Uterus (tissue), 4 donors: ENCODE results near the gene HSD17B8. TPM values are rescaled to one million over a fixed set of nuclear protein-coding genes. Genes with fewer than 3 reads are reported as not detected.

ENCODE experiments used
- DNase-seq, 2 donors: peaks; one replicate each; pipeline ENCODE4 v3.0.0-alpha.2; 2019 to 2020
- H3K27ac ChIP-seq, 2 donors: fragments of 200-600 bp; sonication (generic); 1 replicate in 1 of 2; 2 replicates in 1 of 2; pipeline ENCODE4 v1.5.1; 2016 to 2018
- H3K27me3 ChIP-seq, 2 donors: fragments of 200-600 bp; sonication (generic); one replicate each; pipeline ENCODE4 v1.5.1; 2018 to 2019; ENCODE audit warnings: control low read depth in 1 of 2
- H3K36me3 ChIP-seq, 2 donors: fragments of 200-600 bp; sonication (generic); one replicate each; pipeline ENCODE4 v1.5.1; 2019; ENCODE audit warnings: control low read depth in 1 of 2
- H3K4me1 ChIP-seq, 2 donors: fragments of 200-600 bp; sonication (generic); one replicate each; pipeline ENCODE4 v1.5.1; 2018 to 2019; ENCODE audit warnings: control low read depth in 1 of 2
- H3K4me3 ChIP-seq, 2 donors: fragments of 200-600 bp; sonication (generic); 1 replicate in 1 of 2; 2 replicates in 1 of 2; pipeline ENCODE4 v1.5.1; 2018 to 2019; ENCODE audit warnings: mild to moderate bottlenecking in 1 of 2
- H3K9me3 ChIP-seq, 2 donors: fragments of 200-600 bp; sonication (generic); one replicate each; pipeline ENCODE4 v1.5.1; 2019; ENCODE audit warnings: control low read depth in 1 of 2
- CTCF ChIP-seq, 4 experiments: fragments of 200-600 bp in 2 of 4; fragments of 450-650 bp in 2 of 4; sonication (generic) in 2 of 4; IDR thresholded peaks; one replicate each; pipeline ENCODE4 v1.5.1; 2016 to 2019; ENCODE audit warnings: antibody characterized with exemption in 4 of 4, mild to moderate bottlenecking in 2 of 4, moderate library complexity in 1 of 4
- POLR2A ChIP-seq, 2 donors: fragments of 450-650 bp; IDR thresholded peaks; one replicate each; pipeline ENCODE4 v1.6.1; 2016; ENCODE audit warnings: antibody characterized with exemption in 2 of 2, mild to moderate bottlenecking in 1 of 2, moderate library complexity in 1 of 2
- intact Hi-C: fragments of 100-400 bp; cut with DNase I; formaldehyde crosslinking; loops from one replicate; pipeline ENCODE4 v1.15.1; 2023; ENCODE audit warnings: low total_unique reads
- total RNA-seq, 4 donors: library from RNA; depleted of rRNA in 3 of 4; stranded (reverse); fragments of >200 nt in 3 of 4; gene quantifications; one replicate each; pipeline versions ENCODE4 v1.1.0 to v1.2.4, GENCODE V29; 2014 to 2023
- donor health status: DM: yes; HTN: yes; CAD: no.

HSD17B8 gene
- total RNA-seq, 4 donors from 2014 or later = 2.6 to 11.3 (median 5.8) TPM; not detected in 1

DNA sequence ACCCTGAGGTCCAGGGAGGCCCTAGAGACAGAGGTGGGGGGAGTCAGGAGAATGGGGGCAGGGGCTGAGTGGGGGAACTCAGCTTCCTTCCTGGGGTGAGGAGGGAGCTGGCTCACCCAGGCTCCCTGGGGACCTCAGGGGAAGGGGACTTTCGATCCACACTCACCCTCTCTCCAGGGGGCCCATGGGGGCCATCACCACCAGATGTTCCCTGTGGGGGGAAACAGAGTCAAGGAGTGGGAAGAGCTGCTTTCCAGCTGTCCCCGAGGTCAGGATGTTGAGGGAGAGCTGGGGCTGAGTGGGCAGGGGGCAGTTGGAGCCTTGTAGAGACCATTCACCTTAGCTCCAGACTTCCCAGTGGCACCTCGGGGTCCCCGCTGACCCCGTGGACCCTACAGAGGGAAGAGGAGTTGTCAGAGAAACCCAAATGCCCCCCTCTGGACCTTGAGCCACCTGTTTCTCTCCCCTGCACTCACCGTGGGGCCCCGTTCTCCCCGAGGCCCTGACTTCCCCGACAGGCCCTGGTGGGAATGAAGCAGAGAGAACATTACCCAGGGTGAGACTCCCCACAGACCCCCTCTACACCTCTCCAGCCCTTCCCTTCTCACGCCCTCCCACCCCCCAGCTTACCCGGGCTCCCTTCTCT is 30.8 kb upstream of the HSD17B8 start:
- Histone ChIP-seq H3K27me3 (no peaks in the 10 kb centered on the region), H3K27ac (no peak overlapping the region), H3K4me3 (no peak overlapping the region), H3K4me1 (no peaks in the 10 kb centered on the region), H3K9me3 (no peaks in the 10 kb centered on the region), H3K36me3 (no peaks in the 10 kb centered on the region)
- intact Hi-C loops = no loop called here
- no peak for DNase-seq
- no peak for TF ChIP-seq CTCF (IDR thresholded peaks at IDR 0.05)
- no peak for TF ChIP-seq POLR2A (IDR thresholded peaks at IDR 0.05)

DNA sequence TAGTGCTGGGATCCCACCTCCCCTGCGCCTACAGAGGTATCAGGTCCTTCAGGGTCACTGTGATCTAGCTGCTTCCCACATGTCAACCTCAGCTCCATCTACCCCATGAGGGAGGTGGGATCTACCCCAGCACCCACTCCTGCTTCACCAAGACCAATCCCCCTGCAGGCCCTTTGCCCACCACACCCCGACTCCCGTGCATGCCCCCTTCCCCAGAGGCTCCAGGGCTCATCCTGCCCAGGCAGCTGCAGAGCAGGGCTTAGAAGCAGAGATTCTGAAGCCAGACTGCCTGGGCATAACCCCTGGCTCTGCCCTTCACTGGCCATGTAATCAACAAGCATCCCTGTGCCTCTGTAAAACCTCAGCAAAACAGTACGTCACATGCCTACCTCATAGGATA is 29.7 kb upstream of the HSD17B8 start:
- Histone ChIP-seq H3K4me3 (no peak overlapping the region), H3K4me1 (no peaks in the 10 kb centered on the region), H3K36me3 (no peaks in the 10 kb centered on the region), H3K27me3 (no peaks in the 10 kb centered on the region), H3K9me3 (no peaks in the 10 kb centered on the region), H3K27ac (no peak overlapping the region)
- intact Hi-C loops = no loop called here
- TF ChIP-seq POLR2A (IDR thresholded peaks at IDR 0.05) = no peak
- no peak for TF ChIP-seq CTCF (IDR thresholded peaks at IDR 0.05)
- no peak for DNase-seq

- intact Hi-C loops = no loop called here
- Histone ChIP-seq H3K9me3 (no peaks in the 10 kb centered on the region), H3K36me3 (no peaks in the 10 kb centered on the region), H3K4me3 (no peak overlapping the region), H3K27ac (no peak overlapping the region), H3K27me3 (no peaks in the 10 kb centered on the region), H3K4me1 (no peaks in the 10 kb centered on the region)
- no peak for TF ChIP-seq POLR2A (IDR thresholded peaks at IDR 0.05)
- no peak for TF ChIP-seq CTCF (IDR thresholded peaks at IDR 0.05)
- no peak for DNase-seq
These were observed 28.9 kb upstream of the HSD17B8 start for GRCh38 chr6:33175436-33176069.

DNA sequence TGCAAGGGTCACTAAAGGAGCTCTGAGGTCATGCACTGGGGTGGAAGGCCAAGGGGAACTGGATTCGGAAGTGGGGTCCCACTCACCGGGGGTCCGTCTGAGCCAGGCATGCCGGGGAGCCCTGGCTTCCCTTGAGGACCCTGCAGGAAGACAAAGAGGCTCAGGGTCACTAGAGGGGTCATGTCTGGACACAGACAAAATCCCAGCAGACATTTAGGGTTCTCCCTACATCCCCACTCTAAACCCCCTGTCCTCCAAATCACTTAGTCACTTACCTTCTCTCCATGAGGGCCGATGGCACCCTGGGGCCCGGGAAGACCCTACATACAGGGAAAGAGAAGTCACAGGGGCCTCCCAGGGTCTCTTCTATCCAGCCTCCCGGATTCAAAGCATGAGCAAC is 27.5 kb upstream of the HSD17B8 start:
- no peaks in the 10 kb centered on the region for H3K4me1 ChIP-seq
- no peaks in the 10 kb centered on the region for H3K36me3 ChIP-seq
- H3K9me3 ChIP-seq = no peaks in the 10 kb centered on the region
- DNase-seq = no peak
- H3K4me3 ChIP-seq = no peak overlapping the region
- intact Hi-C loops = no loop called here
- TF ChIP-seq CTCF (IDR thresholded peaks at IDR 0.05) (no peak), POLR2A (IDR thresholded peaks at IDR 0.05) (no peak)
- H3K27ac ChIP-seq = no peak overlapping the region
- no peaks in the 10 kb centered on the region for H3K27me3 ChIP-seq

GRCh38 chr6:33177552-33178446 is 26.7 kb upstream of the HSD17B8 start:
- Histone ChIP-seq H3K9me3 (no peaks in the 10 kb centered on the region), H3K27me3 (no peaks in the 10 kb centered on the region), H3K36me3 (no peaks in the 10 kb centered on the region), H3K4me1 (no peaks in the 10 kb centered on the region), H3K27ac (no peak overlapping the region), H3K4me3 (no peak overlapping the region)
- no peak for DNase-seq
- TF ChIP-seq POLR2A (IDR thresholded peaks at IDR 0.05) = no peak
- TF ChIP-seq CTCF (IDR thresholded peaks at IDR 0.05) = no peak
- intact Hi-C loops = no loop called here
